Measurements from ENCODE around the gene ESRRG.

The ESRRG gene

DNA sequence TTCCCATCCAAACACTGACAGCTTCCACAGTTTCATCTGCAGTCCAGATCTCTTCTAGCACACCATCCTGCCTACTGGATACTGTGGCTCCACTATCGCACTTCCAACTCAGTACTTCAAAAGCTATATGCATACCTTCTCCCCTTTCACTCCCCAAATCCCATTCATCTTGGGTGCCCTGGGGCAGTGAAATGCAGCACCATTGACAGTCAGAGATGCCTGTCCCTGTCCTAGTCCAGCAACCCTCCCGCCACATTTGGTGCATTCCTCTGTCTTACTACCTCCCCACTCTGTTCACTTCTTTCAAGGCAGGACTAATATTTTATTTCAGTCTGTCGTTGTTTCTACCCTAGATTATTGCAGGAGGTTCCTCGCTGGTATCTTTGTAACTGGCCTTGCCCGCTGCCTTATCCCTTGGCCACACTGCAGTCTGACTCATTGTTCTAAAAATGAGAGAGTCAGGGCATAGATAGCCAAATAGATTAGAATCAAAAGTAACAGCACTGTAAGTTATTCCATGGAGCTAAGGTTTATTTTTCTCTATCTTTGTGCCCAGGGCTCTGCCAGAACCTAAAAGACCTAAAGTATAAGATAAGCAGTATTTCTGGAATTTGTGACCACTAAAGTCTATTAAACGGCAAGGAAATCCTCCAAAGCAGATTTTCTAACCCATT lies 96.7 kb downstream of the ESRRG start:
- DNase-seq, result no peak

DNA sequence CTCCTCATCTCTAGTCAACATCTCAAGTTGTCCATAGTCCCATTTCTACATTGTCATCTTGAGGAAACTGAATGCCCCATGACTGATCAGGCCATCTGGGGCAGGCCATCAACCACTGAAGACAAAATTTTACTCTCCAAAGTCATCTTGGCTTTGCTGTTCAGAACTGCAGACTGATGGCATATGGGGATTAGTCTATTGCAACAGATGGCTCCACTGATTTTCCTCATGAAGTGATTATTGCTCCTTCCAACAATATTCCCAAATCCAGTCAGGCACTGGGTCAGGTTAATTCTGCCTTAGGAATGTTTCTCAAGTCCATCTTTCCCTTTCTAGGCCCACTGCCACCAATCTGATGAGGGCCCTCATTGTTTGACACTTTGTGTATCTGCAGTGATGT lies 101.7 kb downstream of the ESRRG start:
- DNase-seq, result no peak

- no peak for DNase-seq
Measured at GRCh38 chr1:216617081-216617875, 106.0 kb downstream of the ESRRG start.

- no peak for DNase-seq
Measured at GRCh38 chr1:216616425-216616824, 106.8 kb downstream of the ESRRG start.

- no peak for DNase-seq
Measured at GRCh38 chr1:216614011-216614934, 109.0 kb downstream of the ESRRG start.

DNA sequence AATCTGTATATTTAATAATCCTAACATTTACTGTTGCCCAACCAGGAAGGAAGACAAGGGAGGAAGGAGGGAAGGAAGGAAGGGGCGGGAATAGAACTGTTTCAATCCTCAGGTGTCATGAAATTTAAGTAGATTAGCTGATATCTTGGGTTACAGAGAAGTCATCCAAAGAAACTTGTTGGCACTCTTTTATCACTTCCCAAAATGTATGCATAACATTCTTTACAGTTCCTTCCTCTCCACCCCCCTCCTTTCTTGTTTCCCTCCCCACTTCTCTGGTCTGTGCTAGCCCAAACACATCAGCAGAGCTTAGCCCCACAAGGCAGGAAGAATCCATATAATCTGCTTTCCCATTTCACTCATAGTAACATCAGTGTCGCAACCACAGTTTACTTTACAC lies 110.9 kb downstream of the ESRRG start:
- no peak for DNase-seq

DNA sequence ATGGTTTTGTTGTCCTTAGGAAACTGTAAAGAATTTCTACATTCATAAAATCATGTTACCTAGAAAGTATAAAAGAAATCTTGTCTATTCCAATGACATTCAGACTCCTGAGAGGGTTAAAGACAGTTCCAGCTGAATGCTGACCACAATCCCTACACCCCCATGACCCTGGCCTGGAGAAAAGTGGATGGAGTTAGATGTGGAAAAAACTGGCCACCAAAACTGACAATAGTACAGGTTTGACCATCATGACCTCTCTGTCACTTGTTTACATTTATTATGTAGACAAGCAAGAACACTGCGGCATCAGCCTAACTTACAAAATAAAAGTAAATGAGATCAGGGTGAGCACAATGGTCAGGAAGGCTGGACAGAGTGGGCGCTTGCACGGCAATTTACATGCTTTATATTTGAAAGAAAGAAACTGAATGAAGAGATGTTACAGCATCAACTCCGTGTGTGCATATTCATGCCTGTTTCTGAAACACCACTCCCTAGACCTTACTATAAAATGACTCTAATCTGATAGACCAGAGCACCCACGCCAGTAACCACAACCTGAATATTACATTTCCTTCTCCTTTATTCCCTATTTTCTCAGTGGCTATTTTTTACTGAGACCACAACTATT lies 116.0 kb downstream of the ESRRG start:
- DNase-seq, result no peak

DNA sequence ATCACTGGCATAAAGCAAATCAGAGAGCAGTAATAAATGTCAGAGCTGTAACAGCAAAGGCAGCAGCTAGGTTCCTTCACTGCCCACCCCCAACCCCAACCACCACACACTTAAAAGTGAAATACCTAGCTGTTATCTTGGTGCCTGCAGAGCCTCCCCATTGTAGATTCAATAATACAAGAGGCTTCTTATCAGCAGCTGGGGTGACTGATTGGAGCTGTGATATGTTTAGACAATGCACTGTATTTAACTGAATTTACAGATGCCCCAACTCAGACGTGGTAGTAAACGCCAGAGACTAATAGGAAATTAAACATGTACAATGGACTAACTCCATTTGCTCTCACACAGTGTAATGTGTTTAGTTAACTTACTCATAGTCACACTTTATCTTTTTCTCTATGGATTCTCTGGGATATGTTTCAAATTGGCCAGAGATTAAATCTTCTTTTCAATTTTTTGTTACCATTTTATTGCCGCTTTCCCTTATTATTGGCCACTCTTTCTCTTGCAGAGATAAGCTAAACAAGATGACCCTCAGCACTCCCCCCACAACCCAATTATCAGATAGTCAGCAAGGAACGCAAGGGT lies 117.1 kb downstream of the ESRRG start:
- DNase-seq, result no peak

DNA sequence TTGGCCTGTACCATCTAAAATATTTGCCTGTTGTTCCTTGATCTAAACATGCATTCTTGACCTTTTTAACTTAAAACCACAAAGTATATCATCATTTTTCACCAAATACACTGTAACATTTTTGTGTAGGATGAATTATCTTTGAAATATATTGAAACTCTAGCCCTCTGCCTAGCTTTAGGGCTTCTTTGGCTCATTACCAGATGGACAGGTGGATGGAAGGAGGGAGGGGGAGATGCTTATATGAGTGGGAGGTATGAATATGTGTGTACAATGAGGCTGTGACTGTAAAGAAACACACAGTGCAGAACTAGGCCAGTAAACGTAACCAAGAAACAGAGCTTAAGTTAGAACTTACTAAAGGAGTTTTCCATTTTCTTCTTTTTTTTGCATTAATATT lies 118.5 kb downstream of the ESRRG start:
- no peak for DNase-seq

- peak; percentile 87 for DNase-seq
Measured at GRCh38 chr1:216600730-216601609, 122.3 kb downstream of the ESRRG start.

DNA sequence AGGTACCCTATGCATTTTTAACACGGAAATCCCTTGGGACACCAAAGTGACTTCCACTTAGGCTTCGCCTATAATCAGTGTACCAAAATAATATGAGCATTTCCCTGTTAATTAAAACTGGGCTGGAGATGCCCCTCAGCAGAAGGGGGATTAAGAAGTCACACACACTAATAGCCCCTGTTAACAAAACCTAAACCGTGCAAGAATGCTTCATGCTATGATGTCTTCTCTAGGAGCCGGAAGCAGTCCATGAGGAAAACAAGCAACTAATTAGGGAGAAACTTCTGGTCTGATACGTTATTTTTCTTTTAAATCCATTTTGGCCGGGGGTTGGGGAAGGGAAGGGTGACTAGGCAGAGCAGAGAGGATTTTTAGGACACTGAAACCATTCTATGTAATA lies 123.4 kb downstream of the ESRRG start:
- no peak for DNase-seq

DNA sequence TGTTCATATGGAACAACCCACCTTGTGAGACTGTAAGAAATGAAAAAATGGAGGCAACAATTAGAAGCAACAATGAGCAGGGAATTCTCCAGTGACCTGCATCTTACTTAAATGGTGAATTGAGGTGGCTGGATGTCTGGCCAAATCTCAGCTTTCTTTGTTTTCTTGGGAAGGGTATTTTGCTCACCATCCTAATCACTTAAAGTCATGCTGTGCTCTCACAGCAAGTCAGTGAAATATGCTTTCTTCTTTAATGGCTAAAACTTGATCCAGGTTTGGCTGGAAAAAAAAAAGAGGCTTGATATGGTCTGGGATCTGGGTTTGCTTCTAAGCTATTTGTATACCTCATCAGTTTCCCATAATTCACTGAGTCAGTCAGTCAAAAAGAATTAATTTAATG lies 124.8 kb downstream of the ESRRG start:
- DNase-seq, result no peak

- no peak for DNase-seq
Measured at GRCh38 chr1:216596281-216596862, 126.9 kb downstream of the ESRRG start.

DNA sequence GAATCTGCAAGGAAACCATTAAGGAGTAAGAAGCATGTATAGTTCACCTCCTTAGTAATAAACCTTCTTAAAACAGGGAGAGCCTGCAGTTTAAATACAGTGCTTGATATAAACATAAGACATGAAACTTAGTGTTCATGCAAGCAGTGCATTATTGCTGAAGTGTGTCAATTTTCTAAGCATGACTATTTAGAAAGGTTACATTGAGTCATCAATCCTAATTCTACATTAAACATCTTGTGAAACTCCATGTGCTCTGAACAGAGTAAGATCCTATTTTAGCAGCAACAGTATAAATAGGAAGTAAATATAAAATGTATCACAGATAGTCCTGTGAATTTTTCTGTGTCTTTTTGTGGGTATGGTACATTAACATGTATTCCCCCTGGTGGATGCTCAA lies 135.5 kb downstream of the ESRRG start:
- no peak for DNase-seq

GRCh38 chr1:216582151-216582550 lies 141.1 kb downstream of the ESRRG start:
- DNase-seq, result no peak

- DNase-seq, result no peak
Measured at GRCh38 chr1:216580538-216581057, 142.6 kb downstream of the ESRRG start.

DNA sequence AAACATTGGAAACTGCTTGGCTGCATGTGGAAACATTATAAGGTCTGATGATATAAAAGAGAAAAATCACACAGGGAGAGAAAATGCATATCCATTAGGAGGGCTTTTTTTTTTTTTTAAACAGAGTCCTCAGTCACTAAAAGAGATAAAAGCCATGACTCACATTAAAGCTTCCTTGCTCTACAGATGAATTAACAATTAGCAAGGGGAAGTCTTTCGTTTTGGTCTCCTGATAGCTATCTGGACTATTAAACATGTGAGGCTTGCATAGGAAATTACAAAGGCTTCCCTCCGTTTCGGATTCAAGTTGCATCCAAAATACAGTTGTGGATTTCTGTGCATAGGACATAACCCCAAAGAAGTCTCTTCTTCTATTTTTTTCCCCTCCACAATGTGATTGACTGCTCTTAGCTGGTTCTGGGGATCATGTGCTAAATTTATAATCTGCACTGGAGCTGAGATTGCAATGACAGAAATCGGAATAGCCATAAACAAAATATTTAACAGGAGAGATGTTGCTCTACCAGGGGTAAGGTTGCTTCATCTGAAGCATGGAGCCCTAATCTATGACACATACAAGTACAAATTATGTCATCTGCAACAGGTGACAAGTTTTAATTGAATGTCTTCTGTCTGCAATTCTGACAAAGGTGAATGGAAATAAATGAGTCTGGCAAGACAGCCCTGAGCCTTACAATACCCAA lies 146.8 kb downstream of the ESRRG start:
- DNase-seq, result no peak

GRCh38 chr1:216566641-216567205 lies 156.5 kb downstream of the ESRRG start:
- no peak for DNase-seq

DNA sequence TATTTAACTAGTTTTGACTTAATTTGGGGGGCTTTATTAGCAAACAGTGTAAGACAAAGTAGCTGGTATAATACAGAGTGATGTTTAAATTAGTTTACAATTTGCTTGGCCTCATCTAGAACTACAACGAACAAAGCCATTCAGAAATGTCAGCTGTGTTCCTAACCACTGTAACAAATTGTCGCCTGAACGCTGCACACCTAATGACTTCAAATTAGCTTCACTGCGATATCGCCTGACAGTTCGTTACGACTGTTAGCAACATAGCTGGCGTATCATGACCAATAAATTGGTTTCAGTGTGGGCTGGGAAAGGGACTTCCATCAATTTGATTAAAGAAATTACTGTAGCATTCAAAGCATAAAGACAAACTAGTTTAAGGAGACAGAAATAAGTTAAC lies 160.1 kb downstream of the ESRRG start:
- no peak for DNase-seq

DNA sequence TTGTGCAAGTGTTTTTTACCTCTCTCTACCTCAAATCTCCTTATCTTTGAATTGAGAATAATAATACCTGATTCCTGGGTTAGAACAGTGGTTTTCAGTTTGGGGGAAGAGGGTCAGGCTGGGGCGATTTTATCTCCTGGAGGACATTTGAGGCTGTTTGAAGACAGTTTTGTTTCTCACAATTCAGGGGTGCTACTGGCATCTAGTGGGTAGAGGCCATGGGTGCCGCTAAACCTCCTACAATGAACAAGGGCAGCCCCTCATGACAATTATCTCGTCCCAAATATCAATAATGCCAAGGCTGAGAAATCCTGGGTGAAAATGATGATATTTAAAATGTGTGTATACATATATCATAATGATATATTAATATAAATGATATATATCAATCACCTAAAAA lies 160.8 kb downstream of the ESRRG start:
- no peak for DNase-seq

Measured in femur (tissue), 1 donor.